ENCODE data around the gene NOXA1. TPM values are rescaled to one million over a fixed set of nuclear protein-coding genes. Genes with fewer than 3 reads are reported as not detected.

NOXA1 gene
- total and polyA plus RNA-seq, 9 of the 15 experiments (the other 6 are each of a cell fraction or from before 2014, with no cell fraction given) = 0.07 to 1.2 (median 0.20) TPM; not detected in 4

DNA sequence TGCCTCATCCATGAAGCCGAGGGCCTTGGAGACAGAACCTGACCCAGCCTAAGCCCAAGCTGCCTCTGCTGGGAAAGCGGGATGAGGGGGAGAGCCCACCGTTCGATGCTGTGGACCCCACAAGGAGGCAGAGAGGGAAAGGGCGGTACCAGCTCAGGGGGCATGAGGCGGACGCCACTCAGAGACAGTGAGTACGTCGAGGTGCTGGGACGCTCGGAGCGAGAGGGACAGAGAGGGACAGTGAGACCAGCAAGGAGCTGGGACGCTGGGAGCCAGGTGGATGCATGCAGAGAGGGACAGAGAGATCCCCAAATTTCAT is 33.8 kb upstream of the NOXA1 start:
- FAIRE-seq (no peak), ATAC-seq (no peak), DNase-seq (ENCODE audit: extremely low read depth in 1 of 4, low spot score in 3 of 4) (no peak)
- BruUV-seq (replicated peaks) = no TSS peak
- 0 out of 3 replicates have a peak, but pooled peaks cover 2% of the 10 kb centered on the region for H3K36me3 ChIP-seq (ENCODE audit: control insufficient read depth, insufficient read depth, low read length)
- no peaks in the 10 kb centered on the region for H3K79me2 ChIP-seq (ENCODE audit: control insufficient read depth, insufficient read depth, low read length)
- intact Hi-C loops (cut with micrococcal nuclease) = no loop called here
- in situ Hi-C loops (cut with MboI) = no loop called here
- CTCF ChIA-PET (ENCODE audit: low intra/inter-chr PET ratio) = no interaction called here
- TF ChIP-seq ZFP1 (CRISPR knock-in tag; IDR thresholded peaks at IDR 0.05) (no peak), GATA2 (CRISPR knock-in tag; IDR thresholded peaks at IDR 0.05) (no peak), ZNF77 (CRISPR knock-in tag; IDR thresholded peaks at IDR 0.05) (no peak), GATAD2B (IDR thresholded peaks at IDR 0.05; ENCODE audit: borderline replicate concordance) (no peak), ATF1 (CRISPR knock-in tag; IDR thresholded peaks at IDR 0.05) (no peak), ATF1 (tag; IDR thresholded peaks at IDR 0.05) (no peak), RFX7 (CRISPR knock-in tag; IDR thresholded peaks at IDR 0.05) (no peak), PHB2 (IDR thresholded peaks at IDR 0.05; ENCODE audit: low read depth) (no peak)
- H3K4me1 ChIP-seq (replicated peaks in 1 of 2; ENCODE audit: control insufficient read depth in 2 of 2, insufficient read depth in 2 of 2, low read length in 2 of 2) = peaks cover under 1 to 60% of the 10 kb centered on the region in 2 experiments; a peak in 4 of 5 replicates
- peak overlapping the region in 1 of 2 experiments; percentile 6; a peak in 1 of 4 replicates for H3K9ac ChIP-seq (ENCODE audit: insufficient read depth in 1 of 2, low read depth in 2 of 2, low read length in 2 of 2)
- H3K27ac ChIP-seq (ENCODE audit: extremely low read depth, low read depth, low read length) = no peak overlapping the region
- no peaks in the 10 kb centered on the region for H4K20me1 ChIP-seq (replicated peaks; ENCODE audit: control insufficient read depth, insufficient read depth, low read length)
- H3K4me2 ChIP-seq (ENCODE audit: insufficient read depth, low read length) = no peak overlapping the region
- H2AFZ ChIP-seq (ENCODE audit: low read depth, low read length) = no peak overlapping the region
- POLR2A ChIA-PET = interaction anchor here (0.9 kb wide), 1 partner anchor 15 kb away, joined by 3 read pairs; no protein-coding TSS in a partner anchor
- H3K27me3 ChIP-seq (ENCODE audit: control insufficient read depth in 2 of 2, insufficient read depth in 2 of 2, low read length in 2 of 2) = no peaks in the 10 kb centered on the region
- H3K9me1 ChIP-seq (ENCODE audit: control insufficient read depth, insufficient read depth, low read length) = no peaks in the 10 kb centered on the region
- no peaks in the 10 kb centered on the region for H3K9me3 ChIP-seq (replicated peaks; ENCODE audit: control insufficient read depth, insufficient read depth, low read depth, low read length)
- no peak overlapping the region for H3K4me3 ChIP-seq
- WGBS (ENCODE audit: insufficient coverage, low coverage, missing lambda C conversion rate) = 95% methylated on average over 5 of the region's 13 CpGs
